ENCODE results near the gene PAQR9. TPM values are rescaled to one million over a fixed set of nuclear protein-coding genes. Genes with fewer than 3 reads are reported as not detected.

Gene PAQR9
- total and polyA plus RNA-seq, 2 donors, result 0.03 TPM; not detected in 1

DNA sequence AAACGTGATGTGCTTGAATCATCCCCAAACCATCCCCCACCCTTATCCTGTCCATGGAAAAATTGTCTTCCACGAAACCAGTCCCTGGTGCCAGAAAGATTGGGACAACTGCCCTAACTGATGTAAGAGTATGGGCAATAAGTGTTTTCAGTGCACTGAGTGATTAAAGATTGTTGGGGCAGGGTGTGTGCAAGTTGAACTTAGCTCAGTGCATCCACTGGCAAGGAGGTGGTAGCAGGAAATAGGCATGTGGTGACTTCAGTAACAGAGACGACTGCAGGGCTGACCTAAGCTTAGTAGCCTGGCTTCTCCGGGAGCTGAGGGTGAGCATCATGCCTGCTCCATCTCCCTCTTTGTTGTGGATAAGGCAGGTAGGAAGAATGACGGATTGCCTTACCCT is 27.5 kb downstream of the PAQR9 start:
- Histone ChIP-seq H3K4me3 (ENCODE audit: low read depth, low read length) (no peak overlapping the region), H3K36me3 (ENCODE audit: insufficient read depth) (no peaks in the 10 kb centered on the region), H3K27ac (ENCODE audit: low read depth) (no peak overlapping the region), H3K4me1 (ENCODE audit: insufficient read depth) (no peaks in the 10 kb centered on the region)
- 72% methylated on average over 5 of the region's 5 CpGs for WGBS
- no peak for DNase-seq (ENCODE audit: extremely low spot score)

DNA sequence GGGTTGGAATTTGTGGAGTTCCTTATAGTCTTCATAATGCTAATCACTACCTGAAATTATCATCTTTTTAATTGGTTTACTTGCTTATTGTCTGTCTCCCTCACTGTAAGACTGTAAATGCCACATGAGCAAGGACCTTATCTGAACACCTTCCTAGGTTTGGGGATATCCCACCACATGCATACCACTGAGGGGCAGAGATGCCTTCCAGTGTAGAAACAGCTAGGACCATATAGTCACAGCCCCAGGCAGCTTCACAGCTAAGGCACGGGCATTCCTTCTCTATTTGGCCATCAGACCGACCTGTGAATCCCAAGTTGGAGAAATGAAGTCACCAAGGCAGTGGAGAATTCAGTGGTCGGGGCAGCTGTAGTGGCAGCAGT is 28.6 kb downstream of the PAQR9 start:
- H3K36me3 ChIP-seq (ENCODE audit: insufficient read depth), result no peaks in the 10 kb centered on the region
- H3K4me1 ChIP-seq (ENCODE audit: insufficient read depth), result no peaks in the 10 kb centered on the region
- DNase-seq (ENCODE audit: extremely low spot score), result no peak
- H3K27ac ChIP-seq (ENCODE audit: low read depth), result no peak overlapping the region
- 92% methylated on average over 3 of the region's 3 CpGs for WGBS
- no peak overlapping the region for H3K4me3 ChIP-seq (ENCODE audit: low read depth, low read length)

DNA sequence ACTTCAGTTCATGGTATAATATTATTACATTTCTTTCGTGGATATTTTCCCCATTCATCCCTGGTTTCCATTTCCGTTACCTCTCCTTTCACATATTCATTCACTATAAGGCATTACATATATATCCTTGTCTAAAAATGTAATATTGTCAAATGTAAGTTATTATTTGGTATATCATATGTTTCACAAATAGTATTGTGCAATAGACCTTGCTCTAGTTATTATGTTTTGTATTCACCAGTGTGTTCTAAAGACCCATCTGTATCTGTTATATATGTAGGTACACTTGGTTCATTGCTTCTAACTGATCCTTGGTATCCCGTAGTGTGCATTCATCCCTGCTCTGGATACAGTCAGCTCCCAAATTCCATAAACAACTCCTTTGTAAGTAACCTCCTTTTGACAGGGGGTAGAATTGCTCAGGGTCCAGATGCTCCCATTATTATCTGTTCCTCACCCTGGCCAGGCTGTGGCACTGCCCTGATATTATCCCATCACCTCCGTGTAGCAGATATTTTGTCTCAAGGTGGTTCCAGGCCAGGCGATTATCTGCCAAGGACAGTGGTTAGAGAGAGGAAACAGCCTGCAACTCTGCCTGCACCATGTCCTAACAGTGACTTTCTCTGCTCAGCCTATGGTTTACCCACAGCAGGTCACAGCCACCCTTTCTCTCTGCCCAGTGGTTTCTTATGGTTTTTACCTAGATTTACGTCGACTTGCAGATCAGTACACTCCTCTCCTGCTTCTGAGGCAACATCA is 29.2 kb downstream of the PAQR9 start:
- no peak for DNase-seq (ENCODE audit: extremely low spot score)
- no peak overlapping the region for H3K27ac ChIP-seq (ENCODE audit: low read depth)
- WGBS, result 83% methylated on average over 7 of the region's 7 CpGs
- H3K4me3 ChIP-seq (ENCODE audit: low read depth, low read length), result no peak overlapping the region
- H3K36me3 ChIP-seq (ENCODE audit: insufficient read depth), result no peaks in the 10 kb centered on the region
- no peaks in the 10 kb centered on the region for H3K4me1 ChIP-seq (ENCODE audit: insufficient read depth)

DNA sequence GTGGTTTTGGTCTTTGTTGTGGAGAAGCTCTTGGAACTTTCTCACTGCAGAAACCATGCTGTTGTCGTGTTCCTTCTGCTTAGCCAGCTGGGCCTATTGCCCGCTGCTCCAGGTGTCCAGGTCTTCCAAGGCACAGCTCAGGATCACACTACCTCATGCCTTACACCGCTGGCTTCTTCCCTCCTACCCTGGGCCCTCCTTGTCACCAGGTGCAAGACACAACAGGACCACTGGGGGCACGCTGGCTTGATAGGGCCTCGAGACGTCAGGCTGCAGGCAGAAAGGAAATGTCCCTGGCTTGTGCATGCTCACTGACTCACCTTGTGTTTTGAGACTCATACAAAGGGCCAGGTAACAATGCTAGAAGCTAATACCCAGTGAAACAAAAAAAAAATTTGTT is 32.3 kb downstream of the PAQR9 start:
- no peaks in the 10 kb centered on the region for H3K4me1 ChIP-seq (ENCODE audit: insufficient read depth)
- no peak overlapping the region for H3K4me3 ChIP-seq (ENCODE audit: low read depth, low read length)
- no peak for DNase-seq (ENCODE audit: extremely low spot score)
- no peak overlapping the region for H3K27ac ChIP-seq (ENCODE audit: low read depth)
- 68% methylated on average over 6 of the region's 6 CpGs for WGBS
- no peaks in the 10 kb centered on the region for H3K36me3 ChIP-seq (ENCODE audit: insufficient read depth)

DNA sequence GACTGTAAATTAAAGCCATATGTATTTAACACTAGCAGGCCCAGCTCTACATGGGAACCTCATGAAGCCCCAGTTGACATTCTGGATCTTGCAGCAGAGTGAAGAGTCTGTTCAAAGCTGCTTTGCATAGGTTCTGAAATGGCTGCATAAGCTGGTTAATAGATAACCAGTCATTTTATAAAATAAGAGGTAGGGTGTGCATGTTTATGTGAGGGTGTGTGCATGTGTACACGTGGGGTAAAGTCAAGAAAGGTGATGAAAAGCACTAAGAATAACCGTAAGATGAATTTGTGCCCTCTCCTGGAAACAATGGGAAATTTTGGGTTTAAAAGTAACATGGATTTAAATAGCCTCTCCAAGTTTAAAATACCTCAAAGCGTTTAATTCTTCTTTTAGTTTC is 33.0 kb downstream of the PAQR9 start:
- Histone ChIP-seq H3K4me3 (ENCODE audit: low read depth, low read length) (no peak overlapping the region), H3K36me3 (ENCODE audit: insufficient read depth) (no peaks in the 10 kb centered on the region), H3K4me1 (ENCODE audit: insufficient read depth) (no peaks in the 10 kb centered on the region), H3K27ac (ENCODE audit: low read depth) (no peak overlapping the region)
- no peak for DNase-seq (ENCODE audit: extremely low spot score)
- 48% methylated on average over 3 of the region's 3 CpGs for WGBS

GRCh38 chr3:142929890-142930289 is 33.6 kb downstream of the PAQR9 start:
- Histone ChIP-seq H3K4me1 (ENCODE audit: insufficient read depth) (no peaks in the 10 kb centered on the region), H3K27ac (ENCODE audit: low read depth) (no peak overlapping the region), H3K36me3 (ENCODE audit: insufficient read depth) (no peaks in the 10 kb centered on the region), H3K4me3 (ENCODE audit: low read depth, low read length) (no peak overlapping the region)
- 63% methylated on average over 3 of the region's 3 CpGs for WGBS
- no peak for DNase-seq (ENCODE audit: extremely low spot score)

GRCh38 chr3:142929109-142929508 is 34.4 kb downstream of the PAQR9 start:
- Histone ChIP-seq H3K4me1 (ENCODE audit: insufficient read depth) (no peaks in the 10 kb centered on the region), H3K4me3 (ENCODE audit: low read depth, low read length) (no peak overlapping the region), H3K36me3 (ENCODE audit: insufficient read depth) (no peaks in the 10 kb centered on the region), H3K27ac (ENCODE audit: low read depth) (no peak overlapping the region)
- no peak for DNase-seq (ENCODE audit: extremely low spot score)
- 38% methylated on average over 3 of the region's 3 CpGs for WGBS

DNA sequence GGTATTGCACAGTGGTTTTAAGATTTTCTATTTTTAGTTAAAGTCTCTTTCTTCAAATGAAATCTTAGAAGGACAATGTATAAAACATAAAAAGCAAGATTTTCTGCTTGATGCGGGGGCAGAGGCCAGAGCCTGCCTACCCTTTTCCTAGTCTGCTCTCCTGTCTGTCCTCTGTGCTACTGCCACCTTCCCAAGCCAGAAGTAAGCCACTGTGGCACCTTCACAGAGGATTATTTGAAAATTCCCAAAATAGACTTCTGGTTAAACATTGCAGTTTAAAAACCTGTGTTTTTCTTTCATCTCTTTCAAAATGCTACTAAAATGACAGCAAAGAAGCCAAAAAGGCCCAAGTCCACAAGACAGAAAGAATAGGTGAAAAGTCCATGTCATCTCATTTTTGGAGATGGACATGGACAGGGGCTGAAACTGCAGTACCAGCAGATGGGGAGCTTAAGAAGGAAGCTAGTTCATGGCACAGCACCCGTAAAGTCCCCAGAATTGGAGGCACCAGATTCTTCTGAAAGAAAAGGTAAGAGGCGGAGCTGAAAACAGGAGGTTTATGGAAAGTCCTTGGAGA is 37.0 kb downstream of the PAQR9 start:
- no peaks in the 10 kb centered on the region for H3K36me3 ChIP-seq (ENCODE audit: insufficient read depth)
- no peak overlapping the region for H3K27ac ChIP-seq (ENCODE audit: low read depth)
- no peak overlapping the region for H3K4me3 ChIP-seq (ENCODE audit: low read depth, low read length)
- 89% methylated on average over 3 of the region's 3 CpGs for WGBS
- no peaks in the 10 kb centered on the region for H3K4me1 ChIP-seq (ENCODE audit: insufficient read depth)
- DNase-seq (ENCODE audit: extremely low spot score), result no peak

- Histone ChIP-seq H3K36me3 (ENCODE audit: insufficient read depth) (no peaks in the 10 kb centered on the region), H3K4me3 (ENCODE audit: low read depth, low read length) (no peak overlapping the region), H3K4me1 (ENCODE audit: insufficient read depth) (no peaks in the 10 kb centered on the region), H3K27ac (ENCODE audit: low read depth) (no peak overlapping the region)
- DNase-seq (ENCODE audit: extremely low spot score), result no peak
Measured at GRCh38 chr3:142925140-142925539, 38.3 kb downstream of the PAQR9 start.

DNA sequence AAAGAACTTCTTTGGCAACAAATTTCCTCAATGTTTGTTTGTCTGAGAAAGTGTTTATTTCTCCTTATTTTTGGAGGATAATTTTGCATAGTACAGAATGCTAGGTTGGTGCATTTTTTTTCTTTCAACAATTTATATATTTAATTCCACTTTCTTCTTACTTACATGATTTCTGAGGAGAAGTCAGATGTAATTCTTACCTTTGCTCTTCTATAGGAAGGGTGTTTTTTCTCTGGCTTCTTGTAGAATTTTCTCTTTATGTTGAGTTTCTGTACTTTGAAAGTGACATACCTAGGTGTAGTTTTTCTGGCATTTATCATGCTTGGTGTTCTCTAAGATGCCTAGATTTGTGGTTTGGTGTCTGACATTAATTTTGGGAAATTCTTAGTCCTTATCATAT is 39.8 kb downstream of the PAQR9 start:
- no peak for DNase-seq (ENCODE audit: extremely low spot score)
- no peaks in the 10 kb centered on the region for H3K36me3 ChIP-seq (ENCODE audit: insufficient read depth)
- H3K4me3 ChIP-seq (ENCODE audit: low read depth, low read length), result no peak overlapping the region
- H3K27ac ChIP-seq (ENCODE audit: low read depth), result no peak overlapping the region
- H3K4me1 ChIP-seq (ENCODE audit: insufficient read depth), result no peaks in the 10 kb centered on the region

- no peak overlapping the region for H3K4me3 ChIP-seq (ENCODE audit: low read depth, low read length)
- no peaks in the 10 kb centered on the region for H3K4me1 ChIP-seq (ENCODE audit: insufficient read depth)
- no peak for DNase-seq (ENCODE audit: extremely low spot score)
- H3K36me3 ChIP-seq (ENCODE audit: insufficient read depth), result no peaks in the 10 kb centered on the region
- no peak overlapping the region for H3K27ac ChIP-seq (ENCODE audit: low read depth)
- 71% methylated on average over 2 of the region's 2 CpGs for WGBS
Measured at GRCh38 chr3:142916605-142917004, 46.9 kb downstream of the PAQR9 start.

DNA sequence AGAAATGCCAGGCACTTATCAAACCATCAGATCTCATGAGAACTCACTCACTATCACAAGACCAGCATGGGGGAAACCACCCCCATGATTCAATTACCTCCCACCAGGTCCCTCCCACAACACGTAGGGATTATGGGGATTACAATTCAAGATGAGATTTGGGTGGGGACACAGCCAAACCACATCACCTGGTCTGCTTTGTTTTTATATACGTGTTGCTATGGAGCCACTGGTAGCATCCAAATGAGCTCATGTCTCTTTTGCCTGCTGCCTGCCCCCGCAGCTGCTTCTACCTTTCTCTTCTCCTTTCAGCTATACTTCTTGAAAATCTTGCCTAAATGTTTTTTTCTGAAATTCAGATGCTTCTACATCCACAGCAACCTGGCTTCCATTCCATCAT is 47.8 kb downstream of the PAQR9 start:
- Histone ChIP-seq H3K4me1 (ENCODE audit: insufficient read depth) (no peaks in the 10 kb centered on the region), H3K4me3 (ENCODE audit: low read depth, low read length) (no peak overlapping the region), H3K36me3 (ENCODE audit: insufficient read depth) (no peaks in the 10 kb centered on the region), H3K27ac (ENCODE audit: low read depth) (no peak overlapping the region)
- WGBS, result 77% methylated on average over 3 of the region's 3 CpGs
- DNase-seq (ENCODE audit: extremely low spot score), result no peak

GRCh38 chr3:142914286-142914811 is 49.1 kb downstream of the PAQR9 start:
- Histone ChIP-seq H3K36me3 (ENCODE audit: insufficient read depth) (no peaks in the 10 kb centered on the region), H3K27ac (ENCODE audit: low read depth) (no peak overlapping the region), H3K4me1 (ENCODE audit: insufficient read depth) (no peaks in the 10 kb centered on the region), H3K4me3 (ENCODE audit: low read depth, low read length) (no peak overlapping the region)
- 49% methylated on average over 3 of the region's 3 CpGs for WGBS
- DNase-seq (ENCODE audit: extremely low spot score), result no peak

DNA sequence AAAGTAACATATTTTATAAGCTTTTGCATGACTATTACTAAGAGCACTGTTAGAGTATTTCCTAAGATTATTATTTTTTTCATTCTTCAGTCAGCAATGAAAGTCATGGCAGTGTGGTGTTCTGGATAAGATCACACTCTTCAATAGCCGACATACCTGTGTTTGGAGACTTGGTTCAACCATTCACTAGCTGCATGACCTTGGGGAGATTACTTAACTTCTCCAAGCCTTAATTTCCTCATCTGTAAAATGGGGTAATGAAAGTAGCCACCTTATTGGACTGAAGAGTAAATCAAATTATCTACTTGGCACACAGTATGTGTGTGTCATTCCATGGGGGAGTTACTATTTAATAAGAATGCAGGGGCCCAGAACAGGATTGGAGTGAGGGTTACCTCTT is 50.0 kb downstream of the PAQR9 start:
- Histone ChIP-seq H3K27ac (ENCODE audit: low read depth) (no peak overlapping the region), H3K4me3 (ENCODE audit: low read depth, low read length) (no peak overlapping the region), H3K36me3 (ENCODE audit: insufficient read depth) (no peaks in the 10 kb centered on the region), H3K4me1 (ENCODE audit: insufficient read depth) (no peaks in the 10 kb centered on the region)
- no peak for DNase-seq (ENCODE audit: extremely low spot score)
- WGBS, result 72% methylated on average over 1 of the region's 1 CpG

Data from urinary bladder (tissue), 4 donors.